ENCODE measurements around the gene VWA8.

DNA sequence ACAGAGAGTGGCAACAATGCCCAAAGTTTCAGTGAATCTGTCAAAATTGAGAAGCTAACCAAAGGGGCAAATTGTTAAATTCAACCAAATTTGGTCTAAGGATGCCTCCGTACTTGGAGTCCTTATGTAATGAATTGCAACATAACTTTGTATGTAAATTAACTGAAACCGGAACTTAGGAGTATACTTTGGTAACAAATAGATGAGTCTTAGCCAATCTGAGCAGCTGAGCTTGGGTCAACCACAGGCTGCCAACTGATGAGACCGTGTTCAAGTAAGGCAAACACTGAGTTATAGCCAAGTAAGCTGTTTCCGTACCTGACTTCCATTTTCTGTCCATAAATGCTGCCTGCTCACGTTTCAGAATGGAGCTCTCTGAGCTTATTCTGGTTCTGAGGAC is 5.3 kb downstream of the VWA8 start:
- TF ChIP-seq, protein P1, sequence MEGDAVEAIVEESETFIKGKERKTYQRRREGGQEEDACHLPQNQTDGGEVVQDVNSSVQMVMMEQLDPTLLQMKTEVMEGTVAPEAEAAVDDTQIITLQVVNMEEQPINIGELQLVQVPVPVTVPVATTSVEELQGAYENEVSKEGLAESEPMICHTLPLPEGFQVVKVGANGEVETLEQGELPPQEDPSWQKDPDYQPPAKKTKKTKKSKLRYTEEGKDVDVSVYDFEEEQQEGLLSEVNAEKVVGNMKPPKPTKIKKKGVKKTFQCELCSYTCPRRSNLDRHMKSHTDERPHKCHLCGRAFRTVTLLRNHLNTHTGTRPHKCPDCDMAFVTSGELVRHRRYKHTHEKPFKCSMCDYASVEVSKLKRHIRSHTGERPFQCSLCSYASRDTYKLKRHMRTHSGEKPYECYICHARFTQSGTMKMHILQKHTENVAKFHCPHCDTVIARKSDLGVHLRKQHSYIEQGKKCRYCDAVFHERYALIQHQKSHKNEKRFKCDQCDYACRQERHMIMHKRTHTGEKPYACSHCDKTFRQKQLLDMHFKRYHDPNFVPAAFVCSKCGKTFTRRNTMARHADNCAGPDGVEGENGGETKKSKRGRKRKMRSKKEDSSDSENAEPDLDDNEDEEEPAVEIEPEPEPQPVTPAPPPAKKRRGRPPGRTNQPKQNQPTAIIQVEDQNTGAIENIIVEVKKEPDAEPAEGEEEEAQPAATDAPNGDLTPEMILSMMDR (IDR thresholded peaks at IDR 0.05; ENCODE audit: low read depth, low read length, poor library complexity, severe bottlenecking), result no peak
- no peak for TF ChIP-seq EZH2phosphoT487 (IDR thresholded peaks at IDR 0.05; ENCODE audit: borderline replicate concordance, low read length)
